Stomach (tissue), 19 donors: ENCODE data around the gene KCNIP2. TPM values are rescaled to one million over a fixed set of nuclear protein-coding genes. Genes with fewer than 3 reads are reported as not detected.
A peak's percentile ranks its signal among the peaks of the same experiment; 100 is the strongest.

Experiments used
- DNase-seq, 2 donors: peaks; one replicate each; pipeline versions ENCODE4 v3.0.0 to v3.0.0-alpha.2; 2013 to 2019
- H3K27ac ChIP-seq, 5 donors: fragments of 200-600 bp in 4 of 5; sonication (generic) in 4 of 5; one replicate each; pipeline ENCODE4 v1.5.1; 2013 to 2019; ENCODE audit warnings: mild to moderate bottlenecking in 1 of 5, moderate library complexity in 1 of 5
- H3K27me3 ChIP-seq, 3 donors: fragments of 200-600 bp; sonication (generic); one replicate each; pipeline ENCODE4 v1.5.1; 2017 to 2019; ENCODE audit warnings: mixed run types in 1 of 3
- H3K36me3 ChIP-seq, 4 donors: fragments of 200-600 bp; sonication (generic); 1 replicate in 3 of 4; 2 replicates in 1 of 4; pipeline ENCODE4 v1.5.1; 2016 to 2019
- H3K4me1 ChIP-seq, 4 donors: fragments of 200-600 bp; sonication (generic); one replicate each; pipeline ENCODE4 v1.5.1; 2016 to 2019
- H3K4me3 ChIP-seq, 4 donors: fragments of 200-600 bp; sonication (generic) in 3 of 4; one replicate each; pipeline ENCODE4 v1.5.1; 2016 to 2019; ENCODE audit warnings: mild to moderate bottlenecking in 1 of 4
- H3K9me3 ChIP-seq, 4 donors: fragments of 200-600 bp; sonication (generic); one replicate each; pipeline ENCODE4 v1.5.1; 2016 to 2019
- CTCF ChIP-seq, 7 experiments: fragments of 450-650 bp in 4 of 7; fragments of 200-600 bp in 3 of 7; sonication (generic) in 3 of 7; IDR thresholded peaks; one replicate each; pipeline ENCODE4 v1.5.1; 2016 to 2019; ENCODE audit warnings: antibody characterized with exemption in 7 of 7, control low read depth in 2 of 7, mild to moderate bottlenecking in 1 of 7
- EP300 ChIP-seq: sonication (generic); formaldehyde crosslinking; IDR thresholded peaks from one replicate; pipeline ENCODE4 v1.6.1; 2017; ENCODE audit warnings: antibody characterized with exemption
- POLR2A ChIP-seq, 4 donors: fragments of 450-650 bp; IDR thresholded peaks; one replicate each; pipeline ENCODE4 v1.6.1; 2016; ENCODE audit warnings: antibody characterized with exemption in 4 of 4, control low read depth in 2 of 4, mild to moderate bottlenecking in 1 of 4, moderate library complexity in 1 of 4
- POLR2AphosphoS5 ChIP-seq, 3 donors: sonication (generic); formaldehyde crosslinking; IDR thresholded peaks; one replicate each; pipeline ENCODE4 v1.6.1; 2016; ENCODE audit warnings: antibody characterized with exemption in 3 of 3
- WGBS, 5 donors: extraction: QIAGEN DNeasy Blood & Tissue Kit in 3 of 5; methylation state at CpG; one replicate each; pipeline versions ENCODE4 v1.1.5 to v1.1.7; 2013 to 2018; 5-methylcytosine and 5-hydroxymethylcytosine counted together
- intact Hi-C: fragments of 100-400 bp; cut with DNase I; formaldehyde crosslinking; loops from one replicate; pipeline ENCODE4 v1.15.1; 2023; ENCODE audit warnings: low total_unique reads
- long read RNA-seq, 10 donors: transcript quantifications; one replicate each; lab custom pipeline, GENCODE V29; 2026
- polyA plus RNA-seq, 3 donors: library from polyadenylated mRNA; stranded (reverse); fragments of 200-250 nt; gene quantifications; one replicate each; pipeline ENCODE4 v1.2.3, GENCODE V29; 2013
- total RNA-seq, 5 donors: library from RNA; depleted of rRNA; stranded (reverse); fragments of >200 nt; gene quantifications; one replicate each; pipeline versions ENCODE4 v1.1.0 to v1.2.3, GENCODE V29; 2014 to 2016
- donor health status: healthy with polysubstance abuse.
- donor health status: Bipolar disorder and iron deficiency.
- donor health status: healthy.

The KCNIP2 gene
- total RNA-seq: 1 to 10 TPM in 3 of 5 donors, not detected in 2; 1.2 to 5.7 (median 2.4) TPM
- 1 to 10 TPM in 1 of 3 donors, under 1 TPM in 1, not detected in 1; 0.62 to 1.3 TPM for polyA plus RNA-seq
- long read RNA-seq, donor 1: 0 reads
- long read RNA-seq, donor 2: 0 reads
- long read RNA-seq, donor 3: 0 reads
- long read RNA-seq, donor 4: 0 reads
- long read RNA-seq, donor 5: 0 reads
- long read RNA-seq, donor 6: 0 reads
- long read RNA-seq, donor 7: 0 reads
- long read RNA-seq, donor 8: 0 reads
- long read RNA-seq, donor 9: 0 reads
- long read RNA-seq, donor 10: 0 reads

DNA sequence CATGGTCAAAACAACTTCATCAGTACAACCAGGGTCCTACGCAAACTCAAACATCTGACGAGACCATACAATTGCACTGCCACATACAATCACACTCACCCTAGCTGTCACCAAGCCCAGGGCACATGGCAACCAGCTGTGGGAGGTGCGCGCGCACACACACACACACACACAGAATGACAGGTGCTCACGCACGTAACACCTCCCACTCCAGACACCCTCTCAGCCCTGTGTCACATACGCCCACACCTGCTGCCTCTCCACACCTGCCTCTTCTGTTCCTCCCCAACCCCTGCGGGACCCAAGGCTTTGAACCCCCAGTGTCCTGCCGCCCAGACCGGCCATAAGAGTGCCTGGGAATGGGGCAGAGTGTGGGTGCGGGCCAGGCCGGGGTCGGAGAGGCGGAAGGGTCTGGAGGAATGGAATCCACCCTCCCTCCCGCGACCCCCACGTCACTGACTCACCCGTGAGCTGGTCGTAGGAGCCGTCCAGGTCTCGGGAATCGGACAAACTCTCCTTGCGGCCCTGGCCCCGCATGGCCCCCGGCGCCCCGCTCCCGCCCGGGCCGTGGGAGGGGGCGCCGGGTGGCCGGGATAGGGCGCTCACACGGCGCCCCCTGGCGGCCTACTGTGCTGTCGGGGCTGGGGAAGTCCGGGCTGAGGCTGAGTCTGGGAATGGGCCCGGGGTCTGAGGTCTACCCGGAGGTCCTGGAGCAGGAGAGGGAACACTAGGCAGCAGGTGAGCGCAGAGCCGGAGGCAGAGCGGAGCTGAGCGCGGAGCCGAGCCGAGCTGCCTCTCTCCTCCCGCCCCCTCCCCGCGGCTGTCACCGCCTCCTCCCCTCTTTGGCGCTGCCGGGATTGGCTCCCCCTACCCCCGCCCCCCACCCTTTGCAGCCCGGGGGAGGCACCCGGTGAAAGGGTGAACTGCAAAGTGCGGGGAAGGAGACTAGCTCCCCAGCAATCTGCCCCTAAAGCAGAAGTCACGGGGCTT is at the start of gene KCNIP2:
Gene KCNIP2 (minus strand): TSS at position 769 of the 990 bp plus-strand sequence. CDS start 232 bp downstream, at position 537.
- TF ChIP-seq CTCF (IDR thresholded peaks at IDR 0.05): peak in 3 of 7 experiments; percentile 14 to 38 (median 33)
- no peak for TF ChIP-seq POLR2A (IDR thresholded peaks at IDR 0.05)
- no peak for TF ChIP-seq EP300
- TF ChIP-seq POLR2AphosphoS5 (IDR thresholded peaks at IDR 0.05): no peak
- Histone ChIP-seq H3K4me1 (peaks cover 24 to 46% (median 31%) of the 10 kb centered on the region in 4 donors), H3K27ac (no peak within 1 kb of the TSS), H3K4me3 (peak within 1 kb of the TSS; percentile 15 to 35 (median 28)), H3K36me3 (peaks cover 18 to 38% (median 34%) of the 10 kb centered on the region in 4 donors), H3K9me3 (no peaks in the 10 kb centered on the region), H3K27me3 (no peaks in the 10 kb centered on the region)
- intact Hi-C loops: no loop called here
- WGBS, 5 donors: 31 to 59% (median 34%) methylated on average over 22 to 58 of the region's 60 CpGs
- DNase-seq: peak in 1 of 2 donors; percentile 59

DNA sequence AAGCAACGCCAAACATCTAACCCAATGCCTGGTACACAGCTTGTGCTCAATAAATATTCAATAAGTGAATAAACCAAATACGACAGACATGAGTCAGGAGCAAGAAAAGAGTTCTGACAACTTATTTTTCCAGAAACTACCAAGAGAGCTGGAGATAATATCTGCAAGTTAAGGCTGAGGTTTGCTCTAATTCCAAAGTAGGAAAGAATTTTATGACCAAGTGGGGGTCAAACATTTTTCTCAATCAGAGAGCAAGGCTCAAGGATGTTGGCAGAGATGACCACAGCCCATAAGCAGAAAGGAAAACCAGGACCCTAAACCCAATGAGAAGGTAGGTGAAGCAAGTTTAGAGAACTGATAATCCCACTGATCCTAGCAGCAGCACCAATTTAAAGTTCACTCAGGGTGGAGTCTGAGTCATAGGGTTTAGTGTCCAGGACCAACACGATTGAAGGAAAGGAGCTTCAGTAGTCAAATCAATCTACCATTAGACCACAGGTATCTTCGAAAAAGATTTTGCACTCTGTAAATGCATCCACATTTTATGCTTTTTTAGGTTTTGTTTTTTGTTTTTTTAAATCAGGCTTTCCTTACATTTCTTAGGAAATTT is 49.3 kb upstream of the KCNIP2 start:
- Histone ChIP-seq H3K4me1 (peaks cover 0 to 6% (median 2%) of the 10 kb centered on the region in 4 donors), H3K36me3 (peaks cover 0 to 6% (median 0%) of the 10 kb centered on the region in 4 donors), H3K4me3 (no peak overlapping the region), H3K27me3 (no peaks in the 10 kb centered on the region), H3K9me3 (no peaks in the 10 kb centered on the region), H3K27ac (no peak overlapping the region)
- intact Hi-C loops: no loop called here
- no peak for TF ChIP-seq CTCF (IDR thresholded peaks at IDR 0.05)
- no peak for TF ChIP-seq POLR2A (IDR thresholded peaks at IDR 0.05)
- no peak for TF ChIP-seq EP300
- no peak for TF ChIP-seq POLR2AphosphoS5 (IDR thresholded peaks at IDR 0.05)
- no peak for DNase-seq
- WGBS, 5 donors: 76 to 87% (median 80%) methylated on average over 4 of the region's 4 CpGs

GRCh38 chr10:101889256-101890210 is 45.9 kb upstream of the KCNIP2 start:
- no peak for TF ChIP-seq EP300
- TF ChIP-seq POLR2A (IDR thresholded peaks at IDR 0.05): no peak
- no peak for TF ChIP-seq POLR2AphosphoS5 (IDR thresholded peaks at IDR 0.05)
- TF ChIP-seq CTCF (IDR thresholded peaks at IDR 0.05): peak in 5 of 7 experiments; percentile 29 to 76 (median 50)
- 49 to 69% (median 54%) methylated on average over 5 of the region's 5 CpGs for WGBS, 5 donors
- Histone ChIP-seq H3K27me3 (no peaks in the 10 kb centered on the region), H3K4me1 (no peaks in the 10 kb centered on the region), H3K9me3 (no peaks in the 10 kb centered on the region), H3K4me3 (no peak overlapping the region), H3K27ac (no peak overlapping the region), H3K36me3 (peaks cover 0 to 20% (median 11%) of the 10 kb centered on the region in 4 donors)
- DNase-seq: peak; percentile 74 to 83
- intact Hi-C loops: no loop called here
